ENCODE data around the gene GATAD1.

The GATAD1 gene

DNA sequence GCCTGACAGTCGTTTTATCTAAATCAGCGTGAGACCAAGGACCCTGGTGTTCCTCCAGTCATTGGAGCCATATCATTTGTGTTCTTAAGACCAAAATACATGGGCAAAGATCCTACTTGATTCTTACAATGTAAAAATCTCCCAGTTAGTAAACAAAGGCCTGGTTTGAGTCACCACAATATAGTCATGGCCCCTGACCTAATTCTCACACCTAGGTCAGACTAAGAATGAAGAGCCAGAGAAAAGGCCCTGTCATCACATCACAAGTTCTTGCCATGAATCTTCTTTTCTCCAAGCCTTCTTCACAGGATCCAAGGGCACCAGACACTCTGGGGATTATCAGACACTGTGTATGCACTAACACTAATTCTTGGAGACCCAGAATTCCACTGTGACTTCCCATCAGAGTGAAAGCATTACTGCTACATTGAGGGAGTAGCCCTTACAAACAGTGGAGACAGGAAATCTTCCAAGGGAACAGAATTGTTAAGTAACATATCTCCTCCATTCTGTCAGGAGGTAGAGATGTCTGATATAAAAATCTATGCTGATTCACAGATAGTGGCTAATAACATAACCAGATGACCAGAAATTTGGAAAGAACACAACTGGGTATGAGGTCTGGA, 38.1 kb downstream of the GATAD1 start:
- peak; percentile 7 for DNase-seq

DNA sequence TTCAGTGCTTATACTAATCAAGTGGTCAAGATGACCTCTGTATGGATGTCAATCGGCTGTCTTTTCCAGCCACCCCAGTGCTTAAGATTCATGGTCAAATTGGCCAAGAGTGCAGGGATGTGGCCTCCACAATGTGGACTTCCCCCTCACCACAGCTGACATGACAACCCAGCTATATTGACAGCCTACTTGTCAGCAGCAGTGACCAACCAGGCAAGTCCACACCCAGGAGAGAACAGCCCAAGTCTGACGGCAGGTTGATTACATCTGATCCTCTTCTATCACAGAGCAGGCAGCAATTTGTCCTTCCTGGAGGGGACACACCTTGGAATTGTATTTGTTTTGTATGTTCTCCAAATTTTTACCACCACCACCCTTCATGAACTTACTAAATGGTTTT, 38.7 kb downstream of the GATAD1 start:
- DNase-seq, result no peak

DNA sequence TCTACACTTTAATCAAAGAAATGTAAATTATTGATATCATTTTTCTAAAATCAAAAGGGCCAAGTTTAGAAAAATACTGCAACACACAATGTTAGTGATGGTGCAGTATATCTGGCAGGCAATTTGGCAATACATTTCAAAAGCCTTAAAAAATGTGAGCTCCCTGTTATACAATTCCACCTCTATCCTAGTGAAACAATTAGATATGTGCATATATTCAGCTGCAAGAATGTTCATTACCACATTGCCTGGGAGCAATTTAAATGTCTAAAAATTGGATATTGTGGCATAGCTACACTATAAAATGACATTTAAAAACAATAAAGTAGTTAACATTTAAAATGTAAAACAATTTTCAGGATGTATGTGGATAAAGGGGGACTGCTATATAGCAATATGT, 40.5 kb downstream of the GATAD1 start:
- no peak for DNase-seq

DNA sequence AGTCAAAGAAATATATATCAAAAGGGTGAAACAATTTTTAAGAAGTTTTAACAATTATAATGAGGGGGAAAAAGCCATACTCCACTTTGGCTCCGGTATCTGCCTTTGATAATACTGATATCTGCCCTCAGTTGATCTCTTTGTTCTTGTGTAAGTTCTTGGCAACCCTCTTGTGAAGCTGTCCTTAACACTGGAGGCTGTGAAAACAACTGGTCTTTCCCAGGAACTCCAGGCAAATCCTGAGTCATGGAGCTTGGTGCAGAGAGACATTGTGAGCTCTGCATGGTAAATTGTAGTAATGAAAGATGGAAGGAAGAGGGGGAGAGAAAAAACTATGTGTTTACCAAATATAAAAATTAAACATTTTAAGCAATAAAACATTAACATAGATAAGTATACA, 42.4 kb downstream of the GATAD1 start:
- no peak for DNase-seq

DNA sequence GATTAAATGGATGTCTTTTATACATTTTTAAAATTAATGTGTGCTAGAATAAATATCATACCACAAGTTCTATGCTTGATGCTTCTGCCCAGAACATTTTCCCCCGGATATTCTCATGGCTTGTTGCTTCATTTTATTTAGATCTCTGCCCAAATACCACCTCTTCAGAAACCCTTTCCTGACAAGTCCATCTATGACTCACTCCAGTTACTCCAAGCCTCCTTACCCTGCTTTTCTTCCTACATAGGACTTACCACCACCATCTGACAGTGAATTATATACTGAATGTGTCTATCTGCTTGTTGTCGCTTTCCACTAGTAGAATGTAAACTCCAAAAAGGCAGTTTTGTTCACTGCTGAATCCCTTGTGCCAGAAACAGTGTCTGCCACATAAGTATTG, 49.6 kb downstream of the GATAD1 start:
- DNase-seq, result no peak

DNA sequence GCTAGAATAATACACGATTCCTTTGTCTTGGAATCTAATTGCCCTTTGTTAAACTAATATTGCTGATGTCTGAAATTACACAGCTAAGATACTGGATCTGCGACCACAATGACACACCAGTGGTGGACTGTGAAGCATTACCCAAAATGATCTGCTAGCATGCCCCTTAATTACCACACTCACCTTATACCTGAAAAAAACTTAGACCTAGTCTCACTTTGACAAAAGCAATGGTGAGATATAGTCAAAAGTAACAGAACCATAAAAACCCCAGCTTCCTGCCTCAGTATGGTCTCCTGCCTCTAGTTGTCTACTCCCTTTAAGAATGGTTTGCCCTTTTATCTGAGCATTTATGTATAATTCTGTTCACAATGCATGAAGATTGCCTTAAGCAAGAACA, 51.3 kb downstream of the GATAD1 start:
- DNase-seq, result peak; percentile 21

DNA sequence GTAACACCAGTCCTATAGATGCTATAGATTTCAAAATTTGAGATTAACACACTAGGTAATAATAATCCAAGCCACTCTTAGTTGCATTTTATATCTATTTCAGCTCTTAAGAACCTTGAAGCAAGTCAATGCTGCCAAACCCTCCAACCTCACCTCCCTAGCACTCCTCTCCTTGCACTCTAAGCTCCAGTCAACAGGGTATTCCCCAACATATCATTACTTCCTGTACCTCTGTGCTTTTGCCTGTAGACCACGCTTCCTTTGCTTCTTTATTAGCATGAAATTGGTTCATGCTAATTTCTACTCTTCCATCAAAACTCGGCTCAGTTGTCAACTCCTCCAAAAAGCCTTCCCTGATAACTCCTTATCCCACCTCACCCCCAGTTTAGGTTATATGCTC, 56.5 kb downstream of the GATAD1 start:
- DNase-seq, result no peak

DNA sequence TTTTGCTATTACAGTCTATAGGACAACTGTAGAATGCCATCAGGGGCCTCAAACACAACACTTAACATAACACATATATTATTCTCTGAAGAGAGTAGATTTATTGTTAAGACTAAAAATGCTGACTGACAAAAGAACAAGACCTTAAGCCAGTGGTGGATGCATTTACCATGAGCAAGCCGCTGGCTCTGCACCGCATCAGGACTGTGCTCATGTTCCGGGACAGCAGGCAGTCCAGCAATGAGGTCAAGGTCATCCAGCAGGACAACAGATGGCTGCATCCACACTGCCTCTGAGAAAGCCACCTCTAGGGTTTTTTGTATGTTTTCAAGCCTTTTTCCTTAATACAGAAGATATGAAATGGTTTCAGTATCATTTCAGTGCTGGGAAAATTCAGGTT, 57.3 kb downstream of the GATAD1 start:
- no peak for DNase-seq

DNA sequence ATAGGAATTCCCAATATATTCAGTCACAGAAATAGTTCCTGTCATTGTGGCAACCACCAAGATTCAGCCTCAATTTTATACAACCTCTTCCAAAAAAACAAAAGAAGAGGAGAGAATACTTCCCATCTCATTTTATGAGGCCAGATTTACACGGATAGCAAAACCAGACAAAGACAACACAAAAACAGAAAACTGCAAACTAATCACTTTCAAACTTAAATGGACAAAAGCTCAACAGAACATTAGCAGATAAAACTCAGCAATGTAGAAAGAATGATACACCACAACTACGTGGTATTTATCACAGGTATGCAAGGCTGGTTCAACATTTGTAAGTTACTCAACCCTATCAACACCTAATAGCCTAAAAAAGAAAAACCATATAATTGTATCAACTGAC, 59.1 kb downstream of the GATAD1 start:
- no peak for DNase-seq

DNA sequence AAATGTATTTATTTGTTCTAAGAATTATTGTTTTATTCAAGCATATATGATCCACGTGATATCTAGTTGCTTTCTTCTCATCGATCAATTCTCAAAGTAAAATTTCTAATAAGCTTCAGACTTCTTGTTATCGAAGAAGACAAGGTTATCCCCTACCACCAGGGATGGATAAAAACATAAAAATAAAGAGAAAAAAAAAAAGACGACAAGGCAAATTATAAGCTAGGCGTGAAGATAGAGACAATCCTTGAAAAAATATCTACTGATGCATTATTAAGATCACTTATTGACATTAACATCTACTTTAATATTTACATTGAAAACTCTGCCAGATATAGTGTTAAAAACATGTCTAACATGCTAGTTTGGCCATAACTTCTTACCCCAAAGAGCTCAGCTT, 61.7 kb downstream of the GATAD1 start:
- DNase-seq, result no peak
